GM12878 (cell line): ENCODE data around the gene FAR2.

Experiments used
- TCF7 ChIP-seq: IDR thresholded peaks from 2 replicates; pipeline ENCODE4 v1.6.1; 2014; ENCODE audit warnings: antibody characterized with exemption, borderline replicate concordance
- TF ChIP-seq, protein P1 (sequence below), 3 experiments: IDR thresholded peaks in 2 of 3; conservative IDR thresholded peaks in 1 of 3; 2 replicates each; pipeline ENCODE4 v1.5.1; 2011; ENCODE audit warnings: low read depth in 3 of 3, low read length in 3 of 3, mild to moderate bottlenecking in 3 of 3, control low read depth in 2 of 3, moderate library complexity in 2 of 3, inconsistent platforms in 1 of 3, mixed read lengths in 1 of 3; ENCODE audit not compliant: control insufficient read depth in 2 of 3, insufficient read depth in 1 of 3; ENCODE audit errors: extremely low read depth in 1 of 3

DNA sequence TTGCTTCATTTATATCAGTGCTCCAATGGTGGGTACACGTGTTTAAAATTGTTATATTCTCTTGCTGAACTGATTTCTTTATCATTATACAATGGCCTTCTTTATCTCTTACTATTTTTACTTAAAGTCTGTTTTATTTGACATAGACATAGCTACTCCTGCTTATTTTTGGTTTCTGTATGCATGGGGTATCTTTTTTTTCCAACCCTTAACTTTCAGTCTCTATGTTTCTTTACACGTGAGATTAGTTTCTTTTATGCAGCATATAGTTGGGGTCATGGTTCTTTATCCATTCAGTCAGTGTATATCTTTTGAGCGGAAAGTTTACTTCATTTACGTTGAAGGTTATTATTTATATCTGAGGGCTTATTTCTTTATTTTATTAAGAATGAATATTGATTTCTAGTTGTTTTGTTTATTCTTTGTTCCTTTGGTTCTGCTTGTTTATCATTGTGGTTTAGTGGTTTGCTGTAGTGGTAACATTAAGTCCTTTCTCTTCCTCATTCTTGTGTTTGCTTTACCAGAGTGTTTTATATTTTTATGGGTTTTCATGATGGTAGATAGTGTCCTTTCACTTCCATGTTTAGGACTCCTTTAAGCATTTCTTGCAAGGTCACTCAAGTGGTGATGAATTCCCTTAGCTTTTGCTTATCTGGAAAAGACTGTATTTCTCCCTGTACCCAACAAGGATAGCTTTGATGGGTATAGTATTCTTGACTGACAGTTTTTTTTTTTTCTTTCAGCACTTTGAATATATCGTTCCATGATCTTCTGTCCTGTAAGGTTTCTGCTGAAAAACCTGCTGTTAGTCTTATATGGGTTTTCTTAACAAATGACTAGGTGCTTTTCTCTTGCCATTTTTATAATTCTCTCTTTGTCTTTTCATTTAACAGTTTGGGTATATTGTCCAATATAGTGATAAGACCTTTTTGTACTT is 38.3 kb upstream of the FAR2 start:
- TF ChIP-seq, protein P1, sequence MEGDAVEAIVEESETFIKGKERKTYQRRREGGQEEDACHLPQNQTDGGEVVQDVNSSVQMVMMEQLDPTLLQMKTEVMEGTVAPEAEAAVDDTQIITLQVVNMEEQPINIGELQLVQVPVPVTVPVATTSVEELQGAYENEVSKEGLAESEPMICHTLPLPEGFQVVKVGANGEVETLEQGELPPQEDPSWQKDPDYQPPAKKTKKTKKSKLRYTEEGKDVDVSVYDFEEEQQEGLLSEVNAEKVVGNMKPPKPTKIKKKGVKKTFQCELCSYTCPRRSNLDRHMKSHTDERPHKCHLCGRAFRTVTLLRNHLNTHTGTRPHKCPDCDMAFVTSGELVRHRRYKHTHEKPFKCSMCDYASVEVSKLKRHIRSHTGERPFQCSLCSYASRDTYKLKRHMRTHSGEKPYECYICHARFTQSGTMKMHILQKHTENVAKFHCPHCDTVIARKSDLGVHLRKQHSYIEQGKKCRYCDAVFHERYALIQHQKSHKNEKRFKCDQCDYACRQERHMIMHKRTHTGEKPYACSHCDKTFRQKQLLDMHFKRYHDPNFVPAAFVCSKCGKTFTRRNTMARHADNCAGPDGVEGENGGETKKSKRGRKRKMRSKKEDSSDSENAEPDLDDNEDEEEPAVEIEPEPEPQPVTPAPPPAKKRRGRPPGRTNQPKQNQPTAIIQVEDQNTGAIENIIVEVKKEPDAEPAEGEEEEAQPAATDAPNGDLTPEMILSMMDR (IDR thresholded peaks at IDR 0.05 in 2 of 3, conservative IDR thresholded peaks at IDR 0.05 in 1 of 3; ENCODE audit: control insufficient read depth in 2 of 3, extremely low read depth in 1 of 3, insufficient read depth in 1 of 3, low read depth in 3 of 3, low read length in 3 of 3) = no peak
- TF ChIP-seq TCF7 = no peak
